ENCODE data around the gene SLC13A5.
A peak's percentile ranks its signal among the peaks of the same experiment; 100 is the strongest.
"Not testable (repeated sequence)": the region's sequence is repeated elsewhere in the genome, so short reads cannot be mapped to it uniquely, and the experiment has no call there.

SLC13A5 gene

GRCh38 chr17:6666077-6666521 is 47.1 kb downstream of the SLC13A5 start:
- peak; percentile 78 for TF ChIP-seq CTCF (IDR thresholded peaks at IDR 0.05)
- peaks cover 7 to 9% of the 10 kb centered on the region in 2 experiments for H3K4me1 ChIP-seq (ENCODE audit: control insufficient read depth in 1 of 2, insufficient read depth in 1 of 2, low read depth in 1 of 2, low read length in 1 of 2)
- no peaks in the 10 kb centered on the region for H3K36me3 ChIP-seq
- no peak overlapping the region for H3K4me3 ChIP-seq (ENCODE audit: low read depth in 1 of 2, low read length in 1 of 2)
- peaks cover 94% of the 10 kb centered on the region for H3K27me3 ChIP-seq
- no peak overlapping the region for H3K27ac ChIP-seq
- no peaks in the 10 kb centered on the region for H3K9me3 ChIP-seq

- H3K9me3 ChIP-seq; H3K27ac ChIP-seq; H3K36me3 ChIP-seq; H3K4me3 ChIP-seq (ENCODE audit: low read depth in 1 of 2, low read length in 1 of 2): not testable (repeated sequence)
- peaks cover 89% of the 10 kb centered on the region for H3K27me3 ChIP-seq
- peaks cover 20 to 24% of the 10 kb centered on the region in 2 experiments for H3K4me1 ChIP-seq (ENCODE audit: control insufficient read depth in 1 of 2, insufficient read depth in 1 of 2, low read depth in 1 of 2, low read length in 1 of 2)
These were observed 50.0 kb downstream of the SLC13A5 start for GRCh38 chr17:6663200-6663599.

GRCh38 chr17:6661464-6661848 is 51.7 kb downstream of the SLC13A5 start:
- Histone ChIP-seq H3K27me3 (peaks cover 89% of the 10 kb centered on the region), H3K36me3 (no peaks in the 10 kb centered on the region), H3K4me1 (ENCODE audit: control insufficient read depth in 1 of 2, insufficient read depth in 1 of 2, low read depth in 1 of 2, low read length in 1 of 2) (peaks cover 27 to 32% of the 10 kb centered on the region in 2 experiments), H3K4me3 (ENCODE audit: low read depth in 1 of 2, low read length in 1 of 2) (peak overlapping the region in 1 of 2 experiments; percentile 42), H3K9me3 (no peaks in the 10 kb centered on the region), H3K27ac (peak overlapping the region; percentile 53)
- no peak for TF ChIP-seq CTCF (IDR thresholded peaks at IDR 0.05)

- Histone ChIP-seq H3K4me1 (ENCODE audit: control insufficient read depth in 1 of 2, insufficient read depth in 1 of 2, low read depth in 1 of 2, low read length in 1 of 2) (peaks cover 30 to 33% of the 10 kb centered on the region in 2 experiments), H3K4me3 (ENCODE audit: low read depth in 1 of 2, low read length in 1 of 2) (peak overlapping the region; percentile 31 to 42), H3K9me3 (no peaks in the 10 kb centered on the region), H3K36me3 (no peaks in the 10 kb centered on the region), H3K27ac (peak overlapping the region; percentile 53), H3K27me3 (peaks cover 89% of the 10 kb centered on the region)
- no peak for TF ChIP-seq CTCF (IDR thresholded peaks at IDR 0.05)
These were observed 52.2 kb downstream of the SLC13A5 start for GRCh38 chr17:6660805-6661463.

GRCh38 chr17:6660101-6660500 is 53.1 kb downstream of the SLC13A5 start:
- Histone ChIP-seq H3K4me3 (ENCODE audit: low read depth in 1 of 2, low read length in 1 of 2) (peak overlapping the region in 1 of 2 experiments; percentile 42), H3K9me3 (no peaks in the 10 kb centered on the region), H3K27me3 (peaks cover 89% of the 10 kb centered on the region), H3K27ac (peak overlapping the region; percentile 53), H3K36me3 (no peaks in the 10 kb centered on the region), H3K4me1 (ENCODE audit: control insufficient read depth in 1 of 2, insufficient read depth in 1 of 2, low read depth in 1 of 2, low read length in 1 of 2) (peaks cover 30 to 38% of the 10 kb centered on the region in 2 experiments)
- no peak for TF ChIP-seq CTCF (IDR thresholded peaks at IDR 0.05)

- H3K9me3 ChIP-seq; H3K4me3 ChIP-seq (ENCODE audit: low read depth in 1 of 2, low read length in 1 of 2); H3K27ac ChIP-seq; H3K36me3 ChIP-seq: not testable (repeated sequence)
- Histone ChIP-seq H3K27me3 (peaks cover 89% of the 10 kb centered on the region), H3K4me1 (ENCODE audit: control insufficient read depth in 1 of 2, insufficient read depth in 1 of 2, low read depth in 1 of 2, low read length in 1 of 2) (peaks cover 30 to 45% of the 10 kb centered on the region in 2 experiments)
These were observed 54.8 kb downstream of the SLC13A5 start for GRCh38 chr17:6658411-6658810.

Measured in neutrophil (primary cell).